ENCODE results near the gene CREB1. TPM values are rescaled to one million over a fixed set of nuclear protein-coding genes. Genes with fewer than 3 reads are reported as not detected.

Gene CREB1
- total and polyA plus RNA-seq, 9 of the 15 experiments (the other 6 are each of a cell fraction or from before 2014, with no cell fraction given): 8.9 to 51.3 (median 19.5) TPM

DNA sequence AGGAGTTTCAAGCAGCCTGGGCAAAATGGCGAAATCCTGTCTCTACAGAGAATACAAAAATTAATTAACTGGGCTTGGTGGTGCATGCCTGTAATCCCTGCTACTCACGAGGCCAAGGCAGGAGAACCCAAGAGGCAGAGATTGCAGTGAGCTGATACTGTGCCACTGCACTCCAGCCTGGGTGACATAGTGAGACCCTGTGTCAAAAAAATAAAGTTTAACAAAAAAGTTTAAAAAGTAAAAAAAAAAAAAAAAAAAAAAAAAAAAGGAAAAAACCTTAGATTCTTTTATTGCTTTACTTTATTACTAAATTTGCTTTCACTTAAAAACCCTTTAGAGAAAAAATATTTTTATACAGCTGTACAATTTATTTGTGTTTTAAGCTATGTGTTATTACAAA, 10.7 kb downstream of the CREB1 start:
- H3K36me3 ChIP-seq (ENCODE audit: control insufficient read depth, insufficient read depth, low read length): peaks cover 13% of the 10 kb centered on the region; the same call in 1 of the 3 replicates
- H3K4me1 ChIP-seq (replicated peaks in 1 of 2; ENCODE audit: control insufficient read depth in 2 of 2, insufficient read depth in 2 of 2, low read length in 2 of 2): no peaks in the 10 kb centered on the region; a peak in 3 of 5 replicates
- ATAC-seq: peak; percentile 44
- H3K9me3 ChIP-seq (replicated peaks; ENCODE audit: control insufficient read depth, insufficient read depth, low read depth, low read length): no peaks in the 10 kb centered on the region
- no peak overlapping the region for H3K9ac ChIP-seq (ENCODE audit: insufficient read depth in 1 of 2, low read depth in 2 of 2, low read length in 2 of 2)
- DNase-seq (ENCODE audit: extremely low read depth in 1 of 4, low spot score in 3 of 4): no peak
- ChIA-PET POLR2A (interaction anchor here (1.0 to 1.2 kb wide), 2 partner anchors 7 to 10 kb away, joined by 3 to 4 read pairs; no protein-coding TSS in a partner anchor), CTCF (ENCODE audit: low intra/inter-chr PET ratio) (no interaction called here)
- H3K27me3 ChIP-seq (ENCODE audit: control insufficient read depth in 2 of 2, insufficient read depth in 2 of 2, low read length in 2 of 2): no peaks in the 10 kb centered on the region
- 50% methylated on average over 1 of the region's 2 CpGs for WGBS (ENCODE audit: insufficient coverage, low coverage, missing lambda C conversion rate)
- no peak overlapping the region for H3K27ac ChIP-seq (ENCODE audit: extremely low read depth, low read depth, low read length)
- no peaks in the 10 kb centered on the region for H4K20me1 ChIP-seq (replicated peaks; ENCODE audit: control insufficient read depth, insufficient read depth, low read length)
- no peaks in the 10 kb centered on the region for H3K9me1 ChIP-seq (ENCODE audit: control insufficient read depth, insufficient read depth, low read length)
- intact Hi-C loops (cut with micrococcal nuclease): no loop called here
- no peak overlapping the region for H3K4me2 ChIP-seq (ENCODE audit: insufficient read depth, low read length)
- in situ Hi-C loops (cut with MboI): no loop called here
- H2AFZ ChIP-seq (ENCODE audit: low read depth, low read length): no peak overlapping the region
- no peak for FAIRE-seq
- H3K4me3 ChIP-seq: no peak overlapping the region
- H3K79me2 ChIP-seq (ENCODE audit: control insufficient read depth, insufficient read depth, low read length): peaks cover 96% of the 10 kb centered on the region
- TF ChIP-seq, protein P1, sequence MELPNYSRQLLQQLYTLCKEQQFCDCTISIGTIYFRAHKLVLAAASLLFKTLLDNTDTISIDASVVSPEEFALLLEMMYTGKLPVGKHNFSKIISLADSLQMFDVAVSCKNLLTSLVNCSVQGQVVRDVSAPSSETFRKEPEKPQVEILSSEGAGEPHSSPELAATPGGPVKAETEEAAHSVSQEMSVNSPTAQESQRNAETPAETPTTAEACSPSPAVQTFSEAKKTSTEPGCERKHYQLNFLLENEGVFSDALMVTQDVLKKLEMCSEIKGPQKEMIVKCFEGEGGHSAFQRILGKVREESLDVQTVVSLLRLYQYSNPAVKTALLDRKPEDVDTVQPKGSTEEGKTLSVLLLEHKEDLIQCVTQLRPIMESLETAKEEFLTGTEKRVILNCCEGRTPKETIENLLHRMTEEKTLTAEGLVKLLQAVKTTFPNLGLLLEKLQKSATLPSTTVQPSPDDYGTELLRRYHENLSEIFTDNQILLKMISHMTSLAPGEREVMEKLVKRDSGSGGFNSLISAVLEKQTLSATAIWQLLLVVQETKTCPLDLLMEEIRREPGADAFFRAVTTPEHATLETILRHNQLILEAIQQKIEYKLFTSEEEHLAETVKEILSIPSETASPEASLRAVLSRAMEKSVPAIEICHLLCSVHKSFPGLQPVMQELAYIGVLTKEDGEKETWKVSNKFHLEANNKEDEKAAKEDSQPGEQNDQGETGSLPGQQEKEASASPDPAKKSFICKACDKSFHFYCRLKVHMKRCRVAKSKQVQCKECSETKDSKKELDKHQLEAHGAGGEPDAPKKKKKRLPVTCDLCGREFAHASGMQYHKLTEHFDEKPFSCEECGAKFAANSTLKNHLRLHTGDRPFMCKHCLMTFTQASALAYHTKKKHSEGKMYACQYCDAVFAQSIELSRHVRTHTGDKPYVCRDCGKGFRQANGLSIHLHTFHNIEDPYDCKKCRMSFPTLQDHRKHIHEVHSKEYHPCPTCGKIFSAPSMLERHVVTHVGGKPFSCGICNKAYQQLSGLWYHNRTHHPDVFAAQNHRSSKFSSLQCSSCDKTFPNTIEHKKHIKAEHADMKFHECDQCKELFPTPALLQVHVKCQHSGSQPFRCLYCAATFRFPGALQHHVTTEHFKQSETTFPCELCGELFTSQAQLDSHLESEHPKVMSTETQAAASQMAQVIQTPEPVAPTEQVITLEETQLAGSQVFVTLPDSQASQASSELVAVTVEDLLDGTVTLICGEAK (IDR thresholded peaks at IDR 0.05): peak; percentile 77
- TF ChIP-seq, protein P1 (CRISPR knock-in tag; IDR thresholded peaks at IDR 0.05): peak; percentile 83
- TF ChIP-seq ZNF384 (IDR thresholded peaks at IDR 0.05; ENCODE audit: low read depth, low read length) (peak; percentile 73; the same call in 1 of the 2 replicates), HDAC2 (IDR thresholded peaks at IDR 0.05) (no peak)
- no TSS peak for BruUV-seq (replicated peaks)

Data from K562 (cell line).